Hepatocyte (in vitro differentiated cells): ENCODE measurements around the gene FBXL17.

Source experiments
- CTCF ChIP-seq: fragments of 200-600 bp; sonication (generic); IDR thresholded peaks from 2 replicates; pipeline ENCODE4 v1.5.1; 2016; ENCODE audit warnings: antibody characterized with exemption, mild to moderate bottlenecking; ENCODE audit not compliant: poor library complexity
- EZH2 ChIP-seq: fragments of 200-600 bp; sonication (generic); IDR thresholded peaks from 2 replicates; pipeline ENCODE4 v1.6.1; 2016; ENCODE audit warnings: antibody characterized with exemption, mild to moderate bottlenecking, borderline replicate concordance
- EZH2phosphoT487 ChIP-seq: fragments of 200-600 bp; sonication (generic); IDR thresholded peaks from one replicate; pipeline ENCODE4 v1.6.1; 2018; ENCODE audit warnings: antibody characterized with exemption, mild to moderate bottlenecking, low read depth, moderate library complexity; ENCODE audit not compliant: unreplicated experiment, severe bottlenecking

GRCh38 chr5:107809201-107810034, 572.5 kb downstream of the FBXL17 start:
- TF ChIP-seq EZH2phosphoT487 (no peak), CTCF (no peak), EZH2 (no peak)
